ENCODE data around the gene AP3D1.

Gene AP3D1

DNA sequence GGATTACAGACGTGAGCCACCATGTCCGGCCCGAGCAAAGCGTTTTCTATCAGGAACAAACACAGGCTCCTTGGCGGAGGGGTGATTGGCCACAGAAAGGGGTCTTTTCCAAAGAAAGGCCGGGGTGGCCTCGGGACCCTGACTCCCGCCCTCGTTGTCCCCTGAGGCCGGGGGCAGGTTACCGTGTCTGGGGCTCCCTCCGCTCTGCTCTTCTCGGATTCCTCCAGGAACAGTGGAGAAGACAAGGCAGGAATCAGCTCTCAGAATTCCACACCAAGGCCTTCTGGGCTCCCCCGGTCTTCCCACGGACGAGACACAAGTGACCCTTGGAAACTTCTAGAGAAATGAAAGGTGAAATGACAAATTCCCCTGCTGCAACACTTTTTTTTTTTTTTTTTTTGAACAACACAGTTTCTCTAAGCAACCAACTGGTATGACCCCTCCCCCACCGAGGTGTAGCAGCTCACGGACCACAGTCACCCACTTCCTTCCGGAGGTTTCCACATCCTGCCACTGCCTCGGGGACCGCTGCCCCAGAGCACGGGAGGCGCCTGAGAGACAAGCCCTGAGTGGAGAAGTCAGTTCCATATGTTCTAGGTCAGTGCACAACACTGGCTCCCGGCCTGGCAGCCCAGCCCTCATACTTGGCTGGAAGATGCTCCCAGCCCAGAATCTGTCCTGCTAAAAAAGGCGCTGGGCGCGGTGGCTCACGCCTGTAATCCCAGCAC is 66.2 kb downstream of the AP3D1 start:
- DNase-seq (ENCODE audit: low read depth), result no peak

DNA sequence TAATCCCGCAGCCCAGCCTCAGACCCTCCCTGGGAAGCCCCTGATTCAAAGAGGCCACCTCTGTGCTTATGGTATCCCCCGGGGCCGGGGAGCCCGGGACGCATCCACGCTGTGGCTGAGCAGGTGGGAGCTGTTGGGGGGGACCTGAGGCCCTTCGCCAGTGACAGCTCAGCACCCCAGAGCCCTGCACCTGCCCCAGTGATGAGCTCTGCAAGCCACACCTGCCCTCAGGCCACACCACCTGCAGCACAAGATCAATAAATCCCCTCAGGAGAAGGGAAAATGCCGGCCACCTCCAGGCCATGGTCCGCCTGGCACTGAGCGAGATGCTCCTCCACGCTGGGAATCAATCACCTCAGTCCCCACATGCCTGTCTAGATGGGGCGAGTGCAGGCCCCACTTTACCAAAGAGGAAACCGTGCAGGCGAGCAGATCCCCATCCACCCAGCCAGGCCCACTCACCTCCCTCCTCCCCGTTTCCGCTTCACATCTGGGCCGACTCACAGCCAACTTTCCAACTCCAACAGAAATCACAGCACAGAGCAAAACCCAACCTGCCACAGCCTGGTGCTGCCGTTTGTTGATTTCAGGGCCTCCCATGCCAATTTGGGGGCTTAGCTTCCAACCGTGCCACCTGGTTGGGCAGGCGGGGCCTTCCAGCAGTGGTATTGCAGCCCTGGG is 68.1 kb downstream of the AP3D1 start:
- DNase-seq (ENCODE audit: low read depth), result no peak

DNA sequence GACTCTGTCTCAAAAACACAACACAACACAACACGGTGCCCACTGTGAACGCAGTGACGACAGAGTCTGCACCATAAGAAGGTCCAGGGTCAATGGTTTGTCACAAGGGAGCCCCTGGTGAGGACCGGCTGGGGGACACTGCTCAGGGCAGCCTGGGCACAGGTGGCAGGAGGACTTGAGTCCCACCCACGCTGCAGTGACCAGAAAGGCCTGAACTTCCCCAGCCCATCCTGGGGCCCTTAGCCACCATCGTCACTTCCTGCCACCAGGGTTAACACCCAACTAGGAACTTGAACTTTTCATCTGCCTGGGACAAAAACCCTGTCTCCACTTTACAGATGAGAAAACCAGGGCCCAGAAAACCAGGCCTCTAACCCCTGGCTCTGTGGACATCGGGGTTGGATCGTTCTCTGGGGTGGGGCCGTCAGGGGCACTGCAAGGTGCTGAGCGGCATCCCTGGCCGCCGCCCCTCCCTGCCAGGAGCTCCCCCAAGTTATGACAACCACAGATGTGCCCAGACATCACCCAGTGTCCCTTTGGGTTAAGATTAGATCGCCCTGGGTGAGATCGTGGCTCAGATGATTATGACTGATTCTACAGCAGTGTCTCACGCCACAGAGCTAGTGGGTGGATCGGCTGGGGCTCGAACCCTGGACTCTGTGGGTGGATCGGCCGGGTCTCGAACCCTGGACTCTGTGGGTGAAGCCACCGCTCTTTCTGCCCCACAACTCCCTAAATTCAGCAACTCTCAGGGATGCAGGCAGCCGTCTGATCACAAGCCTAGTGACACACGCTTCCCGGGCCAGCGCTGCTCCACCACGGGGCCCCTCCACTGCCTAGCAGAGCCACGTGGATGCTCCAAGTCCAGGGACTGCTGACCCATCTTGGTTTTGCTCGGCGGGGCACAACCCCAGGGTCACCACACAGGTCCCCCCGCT is 69.2 kb downstream of the AP3D1 start:
- no peak for DNase-seq (ENCODE audit: low read depth)

- no peak for DNase-seq (ENCODE audit: low read depth)
Observed at GRCh38 chr19:2080336-2080988, 70.9 kb downstream of the AP3D1 start.

- no peak for DNase-seq (ENCODE audit: low read depth)
Observed at GRCh38 chr19:2079865-2080301, 71.5 kb downstream of the AP3D1 start.

DNA sequence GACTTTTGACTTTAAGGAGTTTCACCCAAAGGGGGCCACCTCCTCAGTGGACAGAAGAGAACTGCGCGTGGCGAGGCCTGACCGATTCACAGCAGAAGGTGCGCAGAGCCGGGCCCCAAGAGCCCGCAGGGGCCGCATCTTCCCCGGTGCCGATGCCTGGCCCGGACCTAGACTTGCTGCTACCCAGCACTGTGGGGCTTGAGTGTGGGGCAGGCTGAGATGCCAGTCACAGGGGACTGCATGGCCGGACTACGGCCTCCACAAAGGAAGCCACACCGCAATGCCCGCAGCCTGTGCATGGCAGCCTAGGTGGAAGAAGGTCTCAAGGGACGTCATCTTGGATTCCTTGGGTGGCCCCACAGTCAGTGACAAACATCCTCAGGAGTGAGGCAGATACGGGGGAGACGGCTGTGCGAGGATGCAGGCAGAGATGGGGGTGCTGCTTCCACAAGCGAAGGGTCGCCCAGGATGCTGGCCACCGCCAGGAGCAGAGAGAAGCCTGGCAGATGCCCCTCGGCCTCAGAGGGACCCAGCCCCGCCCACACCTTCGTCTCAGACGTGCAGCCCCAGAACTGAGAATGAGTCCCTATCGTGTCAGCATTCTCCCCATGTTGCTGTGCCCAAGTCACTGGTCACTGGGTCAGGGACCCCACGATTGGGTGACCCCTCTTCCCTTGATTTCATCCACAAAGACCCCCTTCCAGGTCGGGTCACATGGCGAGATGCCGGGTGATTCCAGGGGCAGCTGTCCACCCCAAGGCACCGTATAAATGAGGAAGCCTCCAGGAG is 72.1 kb downstream of the AP3D1 start:
- DNase-seq (ENCODE audit: low read depth), result no peak

DNA sequence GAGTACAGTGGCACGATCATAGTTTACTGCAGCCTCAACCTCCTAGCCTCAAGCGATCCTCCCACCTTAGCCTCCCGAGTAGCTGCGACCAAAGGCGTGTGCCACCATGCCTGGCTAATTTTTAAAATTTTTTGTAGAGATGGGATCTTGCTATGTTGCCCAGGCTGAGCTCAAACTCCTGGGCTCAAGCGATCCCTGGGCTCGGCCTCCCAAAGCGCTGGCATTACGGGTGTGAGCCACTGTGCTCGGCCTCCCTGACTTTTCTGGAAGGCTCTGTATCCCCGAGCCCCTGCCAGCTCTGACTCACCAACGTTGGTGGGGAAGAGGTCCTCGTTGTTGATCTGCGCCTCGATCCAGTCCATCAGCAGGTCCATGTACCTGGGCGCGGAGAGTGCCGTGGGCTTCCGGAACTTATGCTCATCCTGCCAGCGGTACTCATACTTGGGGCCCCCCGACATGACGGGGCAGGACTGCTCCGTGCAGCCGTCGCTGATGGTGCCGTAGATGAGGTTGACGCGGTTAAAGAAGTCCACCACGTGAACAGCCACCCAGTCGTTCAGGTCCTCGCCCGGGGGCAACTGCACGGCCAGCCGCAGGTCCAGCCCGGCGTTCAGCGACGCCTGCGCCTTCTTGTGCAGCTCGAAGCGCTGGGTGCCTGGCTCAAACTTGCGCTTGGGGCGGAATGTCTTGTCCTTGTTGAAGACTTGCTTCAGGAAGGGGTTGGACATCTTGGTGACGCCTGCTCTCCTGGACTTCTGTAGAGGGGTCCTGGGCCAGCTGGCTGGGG is 73.3 kb downstream of the AP3D1 start:
- no peak for DNase-seq (ENCODE audit: low read depth)

DNA sequence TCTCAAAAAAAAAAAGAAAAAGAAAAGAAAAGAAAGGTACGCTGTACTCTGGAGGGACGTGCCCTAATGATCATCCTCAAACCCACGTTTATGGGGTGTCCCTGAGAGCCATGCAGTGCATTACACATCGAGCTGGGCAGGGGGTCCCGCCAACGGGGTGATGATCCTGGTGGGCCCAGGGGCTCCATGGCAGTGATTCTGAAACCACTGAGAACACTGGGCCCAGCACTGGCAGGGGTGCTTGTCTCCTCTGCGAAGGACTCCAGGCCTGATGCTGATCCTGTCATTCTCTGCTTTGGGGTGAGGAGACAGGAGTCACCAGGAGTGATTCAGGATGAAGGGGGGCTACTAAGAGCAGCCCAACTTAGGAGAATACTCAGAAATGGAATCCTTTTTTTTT is 74.0 kb downstream of the AP3D1 start:
- DNase-seq (ENCODE audit: low read depth), result no peak

- no peak for DNase-seq (ENCODE audit: low read depth)
Observed at GRCh38 chr19:2076526-2076944, 74.8 kb downstream of the AP3D1 start.

DNA sequence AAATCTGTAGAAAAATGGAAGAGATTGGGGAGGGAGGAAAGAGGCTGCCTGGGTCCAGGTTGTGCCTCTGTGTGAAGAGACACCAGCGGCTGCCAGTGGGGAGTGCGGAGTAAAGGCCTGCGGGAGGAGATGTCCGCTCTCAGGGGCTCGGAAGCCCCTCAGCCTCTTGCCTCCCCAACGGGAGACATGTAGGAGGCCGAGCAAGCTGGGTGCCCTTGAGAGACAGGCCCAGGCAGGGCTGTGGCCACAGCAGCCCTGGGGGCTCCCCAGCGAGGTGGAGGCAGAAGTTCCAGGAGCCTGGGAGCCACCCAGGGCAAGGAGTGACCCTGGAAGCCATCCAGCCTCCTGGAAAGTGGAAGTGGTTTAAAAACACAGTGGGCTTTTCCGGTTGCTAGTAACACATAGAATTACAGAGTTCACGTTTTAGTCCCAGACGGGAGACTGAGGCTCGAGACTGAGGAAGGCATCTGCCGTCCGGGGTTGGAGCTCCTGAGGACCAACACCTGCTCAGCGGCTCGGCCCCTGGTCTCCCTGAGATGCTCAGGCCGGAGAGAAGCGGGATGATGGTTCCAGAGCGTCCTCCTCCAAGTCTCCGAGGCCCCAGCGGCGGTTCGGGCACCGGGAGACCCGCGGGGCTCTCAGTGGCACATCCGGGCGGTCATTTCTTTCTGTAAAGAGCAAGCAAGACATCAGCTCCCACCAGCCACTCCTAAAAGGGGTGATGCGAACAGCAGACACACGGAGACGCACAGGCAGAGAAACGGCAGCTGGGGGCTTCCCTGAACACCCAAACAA is 78.4 kb downstream of the AP3D1 start:
- no peak for DNase-seq (ENCODE audit: low read depth)

GRCh38 chr19:2070986-2071673 is 80.2 kb downstream of the AP3D1 start:
- no peak for DNase-seq (ENCODE audit: low read depth)

- DNase-seq (ENCODE audit: low read depth), result no peak
Observed at GRCh38 chr19:2070436-2070827, 80.9 kb downstream of the AP3D1 start.

GRCh38 chr19:2064788-2065524 is 86.4 kb downstream of the AP3D1 start:
- DNase-seq (ENCODE audit: low read depth), result no peak

DNA sequence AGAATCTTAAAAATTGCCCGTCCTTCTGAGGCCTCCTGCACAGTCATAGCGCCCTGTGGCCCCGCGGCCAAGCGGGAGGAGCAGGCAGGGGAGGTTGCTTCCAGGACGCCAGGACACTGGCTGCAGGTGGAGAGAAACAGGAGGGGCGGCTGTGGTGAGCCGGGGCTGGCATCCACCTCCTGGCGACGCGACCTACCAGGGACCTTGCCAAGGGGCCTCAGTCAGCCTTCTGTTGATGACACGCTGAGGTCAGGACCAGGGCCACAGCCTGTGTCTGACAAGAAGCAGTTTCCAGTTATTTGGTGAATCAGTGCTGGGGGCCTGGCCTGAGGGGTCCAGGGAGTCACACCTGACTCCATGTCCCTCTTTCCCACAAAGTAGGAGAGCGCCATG is 87.0 kb downstream of the AP3D1 start:
- no peak for DNase-seq (ENCODE audit: low read depth)

- DNase-seq (ENCODE audit: low read depth), result no peak
Observed at GRCh38 chr19:2063824-2064223, 87.5 kb downstream of the AP3D1 start.

- DNase-seq (ENCODE audit: low read depth), result no peak
Observed at GRCh38 chr19:2062770-2063169, 88.6 kb downstream of the AP3D1 start.

DNA sequence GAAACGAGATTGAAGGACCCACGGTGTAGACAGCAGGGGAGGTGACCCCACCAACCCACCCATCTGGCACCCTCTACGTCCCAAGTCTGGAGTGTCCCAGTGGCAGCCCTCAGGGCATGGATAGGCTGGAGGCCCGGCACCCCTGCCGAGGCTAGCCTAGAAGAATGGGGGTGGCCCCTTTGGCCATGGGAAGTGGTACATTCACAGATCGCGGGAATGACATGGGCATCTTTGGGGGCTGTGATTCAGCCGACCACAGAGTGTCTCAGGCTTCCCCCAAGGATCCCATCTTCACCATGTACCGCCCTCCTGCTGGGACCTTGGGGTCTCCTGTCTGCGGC is 89.0 kb downstream of the AP3D1 start:
- no peak for DNase-seq (ENCODE audit: low read depth)
